GM21723 (cell line): ENCODE results near the gene NAMPT.
A peak's percentile ranks its signal among the peaks of the same experiment; 100 is the strongest.

Experiments
- ATAC-seq: cut with Tn5 transposase; IDR thresholded peaks from one replicate; pipeline ENCODE4 v1.9.1; 2021; ENCODE audit warnings: mild to moderate bottlenecking, moderate library complexity; ENCODE audit not compliant: unreplicated experiment

NAMPT gene

DNA sequence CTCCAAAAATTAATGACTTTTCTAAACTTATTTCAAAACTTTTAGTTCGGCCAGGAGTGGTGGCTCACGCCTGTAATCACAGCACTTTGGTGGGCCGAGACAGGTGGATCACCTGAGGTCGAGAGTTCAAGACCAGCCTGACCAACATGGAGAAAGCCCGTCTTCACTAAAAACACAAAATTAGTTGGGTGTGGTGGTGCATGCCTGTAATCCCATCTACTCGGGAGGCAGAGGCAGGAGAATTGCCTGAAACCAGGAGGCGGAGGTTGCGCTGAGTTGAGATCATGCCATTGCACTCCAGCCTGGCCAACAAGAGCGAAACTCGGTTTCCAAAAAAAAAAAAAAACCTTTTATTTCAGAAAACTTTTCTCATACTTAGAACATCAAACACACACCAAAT lies 8.3 kb downstream of the NAMPT start:
- no peak for ATAC-seq

DNA sequence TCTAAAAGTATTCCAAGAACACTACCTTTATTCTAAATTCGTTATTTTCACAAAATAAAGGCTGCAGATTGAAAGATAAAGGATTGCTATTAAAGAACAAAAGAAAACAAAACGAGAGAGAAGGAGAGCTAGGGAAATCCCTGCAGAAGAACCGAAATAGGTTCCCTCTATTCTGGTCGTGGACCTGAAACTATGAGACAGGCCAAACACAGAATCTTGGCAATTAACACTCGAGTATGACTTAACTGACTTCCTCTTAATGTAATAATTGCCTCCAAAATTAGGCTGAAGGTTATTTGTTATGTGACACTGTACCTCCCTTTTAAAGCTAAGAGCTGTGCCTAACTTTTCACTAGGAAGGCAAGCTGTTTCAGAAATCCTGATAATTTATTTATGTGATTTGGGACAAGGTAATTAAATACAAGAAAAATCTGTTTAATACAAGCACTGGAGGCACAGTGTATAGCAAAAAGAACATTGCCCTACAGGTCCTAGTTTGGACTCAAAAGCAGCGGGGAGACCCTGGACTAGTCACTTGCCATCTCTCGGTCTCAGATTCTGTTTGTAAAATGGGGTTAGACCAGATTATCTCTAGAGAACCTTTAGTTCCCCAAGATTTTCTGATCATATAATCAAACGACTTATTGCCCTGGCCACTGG lies 11.6 kb downstream of the NAMPT start:
- ATAC-seq, result no peak

DNA sequence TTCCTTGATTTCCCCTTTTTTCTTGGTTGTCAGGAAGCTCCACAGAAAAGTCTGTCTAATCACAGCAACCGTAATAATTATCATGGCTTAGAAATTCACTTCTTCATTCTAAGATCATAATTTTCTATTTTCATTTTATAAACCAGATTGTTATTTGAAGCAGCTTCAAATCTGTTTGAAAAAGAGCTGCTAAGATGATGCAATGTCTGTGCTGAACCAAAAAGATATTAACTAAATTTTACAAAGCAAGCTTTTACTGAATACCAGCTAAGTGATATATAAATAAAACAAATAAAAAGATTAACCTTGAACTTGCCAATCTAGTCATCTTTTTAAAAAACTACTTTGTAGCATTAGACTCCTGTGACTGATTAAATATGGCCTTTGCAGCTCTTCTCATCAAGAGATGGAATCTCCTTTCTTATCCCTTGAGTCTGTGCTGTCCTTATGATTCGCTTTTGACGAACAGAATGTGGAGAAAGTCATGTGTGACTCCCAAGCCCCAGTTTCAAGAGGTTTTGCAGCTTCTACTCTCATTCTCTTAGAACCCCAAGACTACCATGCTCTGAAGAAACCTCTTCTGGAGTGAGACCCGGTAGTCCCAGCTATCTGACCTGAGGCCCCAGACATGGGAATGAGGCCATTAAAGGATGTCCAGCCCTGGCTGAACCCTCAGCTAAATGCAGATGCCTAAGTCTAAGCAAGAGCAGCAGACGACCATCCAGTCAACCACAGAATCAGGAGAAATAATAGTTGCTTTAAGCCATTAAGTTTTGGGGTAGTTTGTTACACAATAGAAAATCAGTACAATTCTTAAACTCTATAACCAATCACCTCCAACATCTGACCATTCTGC lies 14.4 kb downstream of the NAMPT start:
- no peak for ATAC-seq

DNA sequence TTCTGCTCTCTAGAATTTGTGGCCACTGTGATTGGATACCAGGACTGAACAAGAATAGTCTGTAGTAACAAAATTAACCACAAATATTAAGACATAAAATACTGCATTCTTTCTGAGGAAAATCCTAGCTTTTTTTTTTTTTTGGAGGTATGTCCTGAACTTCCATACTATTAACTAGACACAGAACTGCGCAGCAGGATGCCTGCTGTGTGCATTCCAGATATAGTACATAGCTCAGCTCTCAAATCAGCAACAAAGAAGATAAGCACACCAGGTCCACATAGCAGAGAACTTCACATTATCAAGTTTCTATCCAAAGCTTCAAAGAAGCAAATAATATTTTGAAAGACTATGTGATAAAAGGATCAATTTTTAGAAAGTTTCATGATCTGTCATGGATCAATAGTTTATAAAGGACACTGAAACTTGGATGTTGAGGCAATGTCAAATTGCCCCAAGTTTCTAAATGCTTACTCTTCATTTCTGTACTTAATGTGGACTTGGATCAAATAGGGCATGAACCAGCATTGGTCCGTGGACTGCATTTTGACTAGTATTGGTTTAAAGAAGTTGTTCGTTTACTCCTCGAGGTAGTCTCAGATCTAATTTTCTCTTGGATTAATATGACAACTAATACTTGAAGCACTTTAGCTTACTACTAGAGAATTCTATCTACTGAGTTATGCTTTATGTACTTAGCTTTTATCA lies 15.4 kb downstream of the NAMPT start:
- no peak for ATAC-seq

DNA sequence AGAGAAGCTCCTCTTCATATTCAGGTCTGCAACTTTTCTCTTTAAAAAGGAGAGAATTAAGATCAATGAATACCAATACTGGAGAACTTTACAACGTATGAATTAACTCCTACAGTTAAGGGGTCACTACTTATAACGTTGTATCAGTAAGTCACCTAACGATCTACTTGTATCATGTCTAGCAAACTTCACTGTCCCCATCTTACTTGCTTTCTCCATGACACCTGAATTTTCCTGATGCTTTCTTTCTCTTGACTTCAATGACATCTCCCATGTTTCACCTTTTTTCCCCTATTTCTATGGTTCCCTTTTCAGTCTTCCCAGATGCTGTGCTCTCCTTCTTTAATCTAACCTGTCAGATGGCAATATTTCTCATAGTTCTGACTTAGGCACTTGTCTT lies 19.6 kb downstream of the NAMPT start:
- ATAC-seq, result no peak

DNA sequence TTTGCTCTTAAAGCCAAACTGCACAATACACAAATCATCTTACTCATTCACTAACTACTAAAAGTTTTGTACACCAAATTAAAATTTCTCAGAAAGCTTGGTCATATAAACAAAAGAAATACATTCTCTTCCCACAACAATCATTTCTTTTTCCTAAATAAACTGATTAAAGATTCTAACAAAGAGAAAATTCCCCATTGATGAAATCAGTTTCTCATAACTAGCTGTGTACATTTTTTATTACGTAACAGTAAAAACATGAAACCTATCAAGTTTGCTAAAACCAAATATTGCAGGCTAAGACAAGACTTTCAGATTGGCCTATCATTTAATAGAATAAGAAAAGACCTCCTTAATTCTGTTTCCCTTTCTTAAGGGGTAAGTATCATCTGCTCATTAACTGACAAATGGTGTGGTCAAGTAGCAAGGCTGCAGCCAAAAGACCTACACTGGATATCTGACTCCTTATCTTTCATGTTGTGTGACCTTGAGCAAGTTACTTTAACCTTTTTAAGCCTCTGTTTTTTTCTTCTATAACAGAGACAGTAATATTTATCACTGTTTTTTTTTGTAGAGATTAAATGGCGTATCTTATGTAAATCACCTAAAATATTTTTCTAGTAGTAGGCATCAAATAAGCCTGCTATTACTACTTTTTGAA lies 22.4 kb downstream of the NAMPT start:
- ATAC-seq, result no peak

DNA sequence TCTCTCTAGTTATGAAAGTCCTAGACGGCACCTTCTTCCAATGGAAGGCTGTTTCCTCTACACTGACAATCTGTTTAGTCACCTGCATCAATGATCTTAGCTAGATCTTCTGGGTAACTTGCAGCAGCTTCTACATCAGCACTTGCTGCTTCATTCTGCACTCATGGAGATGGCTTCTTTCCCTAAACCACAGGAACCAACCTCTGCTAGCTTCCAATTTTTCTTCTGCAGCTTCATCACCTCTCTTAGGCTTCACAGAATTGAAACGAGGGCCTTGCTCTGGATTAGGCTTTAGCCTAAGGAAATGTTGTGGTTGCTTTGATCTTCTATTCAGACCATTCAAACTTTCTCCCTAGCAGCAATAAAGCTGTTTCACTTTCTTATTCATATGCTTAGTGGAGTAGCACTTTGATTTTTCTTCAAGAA lies 24.6 kb downstream of the NAMPT start:
- peak; percentile 44 for ATAC-seq

DNA sequence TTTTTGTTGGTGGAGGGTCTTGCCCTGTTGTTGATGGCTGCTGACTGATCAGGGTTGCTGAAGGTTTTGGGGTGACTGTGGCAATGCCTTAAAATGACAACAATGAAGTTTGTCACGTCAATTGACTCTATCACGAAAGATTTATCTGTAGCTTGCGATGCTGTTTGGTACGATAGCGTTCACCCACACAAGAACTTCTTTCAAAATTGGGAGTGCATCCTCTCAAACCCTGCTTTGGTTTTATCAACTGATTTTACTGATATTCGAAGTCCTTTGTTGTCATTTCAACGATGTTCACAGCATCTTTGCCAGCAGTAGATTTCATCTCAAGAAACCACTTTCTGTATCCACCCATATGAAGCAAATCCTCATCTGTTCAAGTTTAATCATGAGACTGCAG lies 26.0 kb downstream of the NAMPT start:
- no peak for ATAC-seq

DNA sequence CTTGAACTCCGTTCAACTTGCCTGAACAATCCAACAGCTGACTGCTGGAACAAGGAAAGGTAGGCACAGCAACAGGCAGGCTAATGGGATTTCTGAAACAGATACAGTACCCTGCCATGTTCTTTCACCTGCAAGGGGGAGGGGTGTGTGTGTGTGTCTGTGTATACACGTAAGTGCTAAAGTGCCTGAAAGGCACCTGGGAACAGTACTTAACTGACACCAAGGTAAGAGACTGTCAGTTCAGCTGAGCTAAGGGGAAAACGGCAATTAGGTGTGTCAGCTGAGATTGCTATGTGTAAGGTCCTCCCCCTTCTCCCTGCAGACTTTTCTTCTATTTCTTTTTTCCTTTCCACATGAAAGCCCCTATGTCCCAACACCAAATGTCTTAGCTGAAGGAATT lies 27.0 kb downstream of the NAMPT start:
- ATAC-seq, result no peak

DNA sequence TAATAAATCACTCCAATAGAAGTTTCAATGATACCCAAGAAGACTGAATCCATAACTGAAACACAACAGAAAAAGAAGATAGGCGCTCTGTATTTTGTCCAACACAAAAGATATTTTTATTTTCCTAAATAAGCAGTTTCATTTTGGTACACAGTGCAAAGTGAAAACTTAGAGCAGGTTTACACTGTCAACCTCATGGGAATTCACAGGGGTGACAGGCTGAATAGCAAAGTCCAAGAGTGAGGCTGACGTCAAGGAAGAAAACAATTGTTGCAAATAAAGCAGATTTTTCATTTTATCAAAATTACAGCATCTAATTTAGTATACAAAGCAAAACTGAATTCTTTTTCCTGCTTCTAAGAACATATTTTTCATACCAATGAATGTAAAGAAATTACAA lies 28.6 kb downstream of the NAMPT start:
- ATAC-seq, result no peak

DNA sequence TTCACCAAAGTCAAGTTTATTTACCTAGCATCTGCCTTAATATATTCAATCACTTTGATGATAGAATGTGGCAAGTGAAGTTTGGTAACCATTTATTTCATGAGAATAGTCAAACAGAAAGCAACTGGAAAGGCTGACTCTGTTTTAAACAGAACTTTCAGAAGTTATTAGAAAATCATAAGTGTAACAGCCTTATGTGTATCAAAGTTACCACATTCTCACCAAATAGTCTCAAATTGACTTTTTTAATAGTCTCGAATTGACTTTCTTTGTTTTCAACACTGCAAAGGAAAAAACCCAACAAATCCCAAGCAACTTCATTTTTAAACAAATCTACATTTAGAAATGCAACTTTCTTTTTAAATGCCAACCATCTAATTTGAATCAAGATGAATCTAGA lies 29.5 kb downstream of the NAMPT start:
- peak; percentile 36 for ATAC-seq

DNA sequence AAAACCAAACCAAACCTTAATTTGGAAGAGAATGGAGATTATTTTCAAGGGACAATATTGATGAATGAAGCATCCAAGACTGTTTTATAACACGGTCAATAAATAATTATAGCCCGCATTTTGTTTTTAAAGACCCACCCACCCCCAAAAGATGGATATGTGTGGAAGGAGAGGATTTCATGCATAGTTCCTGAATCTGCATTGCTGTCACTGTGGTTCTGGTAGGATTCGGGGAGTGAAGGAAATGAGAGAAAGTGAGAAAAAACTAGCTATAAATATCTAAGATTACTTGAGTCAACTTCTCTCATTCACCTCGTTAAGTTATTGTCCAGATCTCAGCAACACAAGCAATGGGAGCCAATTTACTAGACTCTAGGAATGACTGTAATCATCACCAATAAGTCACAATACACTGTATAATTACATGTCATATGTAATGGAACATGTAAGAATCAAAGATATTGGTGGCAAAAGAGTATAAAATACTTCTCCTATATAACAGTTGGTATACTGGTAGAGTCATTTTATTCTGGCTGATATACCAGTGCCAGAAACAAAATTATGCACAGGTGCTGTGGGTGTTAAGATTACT lies 30.2 kb downstream of the NAMPT start:
- peak; percentile 15 for ATAC-seq

DNA sequence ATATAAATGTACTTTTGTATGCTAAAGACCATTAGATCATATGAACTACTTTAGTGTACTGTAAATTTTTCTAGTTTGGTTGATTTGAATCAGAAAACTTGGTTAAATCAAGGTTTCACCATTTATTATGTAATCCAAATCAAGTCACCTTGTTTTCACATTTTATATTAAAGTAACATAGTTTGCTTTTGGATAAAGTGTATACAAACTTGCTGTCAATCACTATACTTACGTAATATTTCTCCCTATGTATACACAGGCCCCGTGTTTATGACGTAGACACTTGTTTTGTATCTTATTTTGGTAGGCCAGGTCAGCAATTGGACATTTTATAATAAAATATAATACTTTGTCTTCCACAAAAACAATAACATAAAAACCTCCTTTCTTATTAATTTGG lies 32.2 kb downstream of the NAMPT start:
- ATAC-seq, result no peak

DNA sequence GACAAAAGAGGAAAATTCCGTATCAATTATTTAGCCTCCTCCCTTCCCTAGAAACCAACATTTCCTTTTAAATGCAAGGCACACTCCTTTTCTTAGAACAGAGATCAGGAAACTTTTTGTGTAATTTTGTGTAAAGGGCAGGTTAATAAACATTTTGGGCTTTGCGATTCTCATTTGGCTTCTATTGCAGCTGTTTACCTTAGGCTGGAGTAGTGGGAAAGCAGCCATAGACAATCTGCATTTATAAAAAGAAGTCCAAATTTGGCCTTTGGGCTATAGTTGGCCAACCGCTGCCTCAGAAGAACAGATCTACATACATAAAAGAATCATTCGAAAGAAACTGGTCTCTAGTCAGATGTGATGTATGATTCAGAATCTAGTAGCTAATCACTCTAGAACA lies 35.3 kb downstream of the NAMPT start:
- ATAC-seq, result no peak

DNA sequence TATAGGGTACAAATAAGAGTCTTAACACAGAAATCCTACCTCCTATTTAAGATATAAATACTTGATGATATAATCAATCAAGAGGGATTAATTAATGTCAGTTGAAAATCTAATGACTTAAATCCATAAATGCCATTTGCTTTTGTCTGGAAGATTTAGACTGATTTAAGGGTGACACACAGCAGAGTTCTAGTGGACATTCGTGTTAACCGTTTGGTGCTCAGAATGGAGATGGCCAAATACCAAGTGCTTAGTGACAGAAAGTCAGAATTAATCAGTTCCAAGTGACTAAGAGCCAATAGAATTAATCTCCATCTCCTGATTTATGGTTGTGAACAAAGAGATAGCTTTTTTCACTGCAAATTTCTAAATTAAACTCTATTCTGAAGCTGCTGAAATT lies 36.2 kb downstream of the NAMPT start:
- no peak for ATAC-seq

DNA sequence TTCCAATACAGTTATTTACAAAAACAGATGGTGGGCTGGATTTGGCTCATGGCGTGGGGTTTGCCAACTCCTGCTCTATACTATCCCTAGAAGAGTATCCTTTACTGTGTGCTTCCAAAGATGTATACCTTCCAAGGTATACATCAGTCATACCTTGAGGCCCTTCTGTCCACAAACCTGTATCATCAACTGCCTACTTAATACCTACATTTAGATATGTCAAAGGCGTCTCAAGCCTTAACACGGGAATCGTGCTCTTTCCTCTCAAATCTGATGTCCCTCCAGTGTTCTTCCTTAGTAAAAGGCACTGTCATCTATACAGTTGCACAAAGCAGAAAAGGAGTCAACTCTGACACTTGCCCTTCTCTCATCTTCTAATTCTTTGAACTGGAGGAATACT lies 36.9 kb downstream of the NAMPT start:
- no peak for ATAC-seq

DNA sequence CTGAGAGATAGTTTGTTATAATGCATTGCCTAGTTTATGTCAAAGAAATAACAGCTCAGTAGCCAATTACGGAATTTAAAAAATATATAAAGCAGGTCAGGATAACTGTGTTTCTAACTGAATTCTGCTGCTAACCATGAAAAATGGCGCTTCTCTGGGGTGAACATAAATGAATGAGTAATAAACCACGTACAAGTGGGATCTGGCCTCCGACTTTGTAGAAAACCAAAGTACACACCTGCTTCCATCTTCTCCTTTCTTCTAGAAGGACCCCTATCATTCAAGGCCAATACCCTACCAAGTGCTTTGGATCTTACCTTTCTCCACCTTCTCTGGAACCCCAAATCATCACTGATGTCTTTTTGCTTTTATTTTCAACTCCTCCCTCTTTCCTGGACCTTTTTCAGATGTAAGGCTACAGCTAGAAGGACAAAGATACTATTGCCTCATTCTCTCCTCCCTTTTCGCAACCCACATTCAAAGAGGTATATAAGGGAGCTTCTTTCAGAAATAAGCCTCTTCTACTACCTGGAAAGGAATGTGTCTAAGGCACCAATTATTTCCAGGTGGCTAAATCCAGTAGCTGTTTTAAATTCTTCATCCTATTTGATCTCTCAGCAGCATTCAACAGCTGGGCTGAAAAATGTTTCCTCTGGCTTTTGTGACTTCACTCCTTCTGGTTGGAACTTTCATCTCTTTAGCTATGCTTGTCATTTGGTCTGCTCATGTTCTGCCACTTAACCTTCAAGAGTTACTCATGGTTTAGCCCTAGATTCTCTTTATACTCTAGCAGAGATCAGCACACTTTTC lies 37.7 kb downstream of the NAMPT start:
- ATAC-seq, result no peak

DNA sequence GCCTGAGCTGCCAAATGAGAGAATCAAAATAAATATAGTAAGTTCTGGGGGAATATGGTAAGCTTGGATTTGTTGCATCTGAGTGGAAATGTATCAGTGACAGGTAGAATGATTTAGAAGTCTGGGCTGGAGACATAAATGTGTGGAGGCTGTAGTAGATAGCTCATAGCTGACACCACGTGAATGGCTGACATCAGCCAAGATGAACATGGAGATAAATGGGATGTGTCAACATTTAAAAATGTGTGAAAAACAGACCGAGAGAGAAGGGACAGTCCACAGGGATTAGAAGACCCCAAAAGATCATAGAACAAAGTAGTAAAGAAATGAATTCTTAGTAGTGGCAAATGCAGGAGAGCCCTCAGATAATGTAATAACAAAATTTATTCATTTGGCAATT lies 40.9 kb downstream of the NAMPT start:
- ATAC-seq, result no peak

DNA sequence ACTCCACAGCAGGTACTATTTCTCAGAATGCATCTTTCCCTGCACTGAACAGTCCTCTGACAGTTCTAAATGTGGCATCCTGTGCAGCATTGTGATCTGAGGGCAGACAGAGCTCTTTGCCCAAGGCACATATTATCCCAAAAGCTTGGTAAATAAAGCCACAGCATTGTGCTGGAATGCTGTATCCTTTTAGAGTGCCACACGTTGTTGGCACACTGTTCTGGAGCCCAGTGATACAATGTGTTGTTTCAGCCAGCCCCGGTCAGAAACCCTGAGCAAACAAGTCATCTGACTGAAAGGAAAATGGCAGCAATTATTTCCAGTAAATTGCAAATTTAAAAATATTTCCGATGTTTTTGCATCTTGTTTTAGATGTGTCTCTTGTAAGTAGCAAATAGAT lies 45.4 kb downstream of the NAMPT start:
- no peak for ATAC-seq

DNA sequence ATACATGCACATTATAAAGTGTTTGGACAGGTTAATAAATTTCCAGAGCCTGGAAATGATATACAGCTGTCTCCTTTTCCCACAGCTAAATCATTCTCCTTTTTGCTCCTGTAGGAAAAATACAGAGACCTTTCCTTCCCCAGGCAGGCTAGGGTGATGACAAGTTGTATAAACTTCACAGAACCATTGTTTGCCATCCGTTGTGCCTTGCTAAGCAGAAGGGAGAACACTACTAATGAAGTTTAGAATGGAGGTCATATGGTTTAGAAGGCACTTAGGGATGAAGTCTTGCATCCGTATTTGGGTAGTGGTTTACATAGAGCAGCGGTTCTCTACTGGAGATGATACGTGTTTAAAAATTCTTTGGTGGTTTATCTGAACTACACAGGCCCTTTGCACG lies 46.0 kb downstream of the NAMPT start:
- ATAC-seq, result no peak
